ENCODE measurements around the gene SARS2. TPM values are rescaled to one million over a fixed set of nuclear protein-coding genes. Genes with fewer than 3 reads are reported as not detected.

The SARS2 gene
- total RNA-seq = 26.3 TPM

DNA sequence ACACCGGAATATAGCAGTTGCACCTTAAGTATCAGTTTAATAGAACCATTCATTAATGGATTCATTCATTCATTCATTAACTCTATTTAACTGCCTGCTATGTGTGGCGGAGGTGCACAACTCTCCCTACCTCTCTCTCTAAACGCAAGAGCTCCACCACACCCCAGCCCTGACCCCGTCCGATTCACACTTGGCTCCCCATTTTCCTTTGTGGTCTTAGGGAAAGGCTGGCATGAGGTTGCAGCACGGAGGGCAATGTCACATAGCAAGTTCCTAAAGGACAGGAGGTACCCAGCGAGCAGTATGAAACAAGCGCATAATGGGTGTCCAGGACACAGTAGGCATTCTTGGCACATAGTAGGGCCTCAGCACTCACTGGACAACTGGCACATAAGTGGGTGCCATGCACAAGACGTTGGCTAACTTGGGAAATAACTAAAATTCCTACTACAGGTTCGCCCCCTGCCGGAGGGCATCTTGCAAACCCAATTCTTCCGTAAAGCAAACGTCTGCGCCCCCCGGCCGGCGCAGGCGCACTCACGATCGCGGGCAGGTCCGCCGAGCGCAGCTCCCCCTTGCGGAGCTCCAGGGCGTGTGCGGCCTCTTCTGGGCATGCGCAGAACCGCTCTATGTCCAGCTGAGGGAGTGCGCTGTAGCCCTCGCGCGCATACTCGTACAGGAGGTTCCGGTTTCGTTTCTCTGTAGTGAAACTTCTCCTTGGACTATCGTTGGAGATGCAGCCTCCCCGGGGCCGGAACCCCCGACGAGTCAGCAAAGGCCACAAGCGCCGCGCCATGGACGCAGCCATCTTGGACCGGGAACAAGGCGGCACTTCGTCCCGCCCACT is at the start of gene SARS2:
TSS of gene SARS2 (minus strand) at position 835 of the 847 bp plus-strand sequence. CDS start at position 808, 27 bp downstream.
- Histone ChIP-seq H3K27me3 (no peaks in the 10 kb centered on the region), H3K4me1 (peaks cover 26% of the 10 kb centered on the region), H3K9me3 (no peaks in the 10 kb centered on the region), H3K4me3 (peak within 1 kb of the TSS; percentile 81 to 87), H3K36me3 (peaks cover 0 to 22% of the 10 kb centered on the region in 2 donors), H3K27ac (peak within 1 kb of the TSS; percentile 82)
- intact Hi-C loops (cut with DNase I) = loop anchor here (10.0 kb wide), 1 partner anchor 385 kb away; no protein-coding TSS in a partner anchor
- DNase-seq (ENCODE audit: extremely low spot score in 2 of 2) = peak in 1 of 2 donors; percentile 95
- TF ChIP-seq POLR2A (IDR thresholded peaks at IDR 0.05) (no peak), CTCF (IDR thresholded peaks at IDR 0.05) (peak; percentile 95 to 98 (median 97)), POLR2AphosphoS5 (IDR thresholded peaks at IDR 0.05; ENCODE audit: insufficient read depth in 1 of 2, low read depth in 1 of 2) (peak; percentile 86 to 94)

- Histone ChIP-seq H3K27ac (no peak overlapping the region), H3K9me3 (no peaks in the 10 kb centered on the region), H3K27me3 (no peaks in the 10 kb centered on the region), H3K36me3 (no peaks in the 10 kb centered on the region), H3K4me1 (peaks cover 13% of the 10 kb centered on the region), H3K4me3 (no peak overlapping the region)
- TF ChIP-seq POLR2A (IDR thresholded peaks at IDR 0.05) = no peak
- TF ChIP-seq CTCF (IDR thresholded peaks at IDR 0.05) = no peak
- no peak for TF ChIP-seq POLR2AphosphoS5 (IDR thresholded peaks at IDR 0.05; ENCODE audit: insufficient read depth in 1 of 2, low read depth in 1 of 2)
- intact Hi-C loops (cut with DNase I) = no loop called here
- no peak for DNase-seq (ENCODE audit: extremely low spot score in 2 of 2)
Measured at GRCh38 chr19:38979812-38980211, 49.2 kb upstream of the SARS2 start.

GRCh38 chr19:38978326-38978689 is 47.7 kb upstream of the SARS2 start:
- no peaks in the 10 kb centered on the region for H3K27me3 ChIP-seq
- intact Hi-C loops (cut with DNase I) = no loop called here
- H3K9me3 ChIP-seq = no peaks in the 10 kb centered on the region
- TF ChIP-seq CTCF (IDR thresholded peaks at IDR 0.05) = no peak
- no peak for TF ChIP-seq POLR2A (IDR thresholded peaks at IDR 0.05)
- TF ChIP-seq POLR2AphosphoS5 (IDR thresholded peaks at IDR 0.05; ENCODE audit: insufficient read depth in 1 of 2, low read depth in 1 of 2) = no peak
- H3K36me3 ChIP-seq = no peaks in the 10 kb centered on the region
- no peak overlapping the region for H3K27ac ChIP-seq
- DNase-seq (ENCODE audit: extremely low spot score in 2 of 2) = no peak
- H3K4me3 ChIP-seq = no peak overlapping the region
- peaks cover 28% of the 10 kb centered on the region for H3K4me1 ChIP-seq

DNA sequence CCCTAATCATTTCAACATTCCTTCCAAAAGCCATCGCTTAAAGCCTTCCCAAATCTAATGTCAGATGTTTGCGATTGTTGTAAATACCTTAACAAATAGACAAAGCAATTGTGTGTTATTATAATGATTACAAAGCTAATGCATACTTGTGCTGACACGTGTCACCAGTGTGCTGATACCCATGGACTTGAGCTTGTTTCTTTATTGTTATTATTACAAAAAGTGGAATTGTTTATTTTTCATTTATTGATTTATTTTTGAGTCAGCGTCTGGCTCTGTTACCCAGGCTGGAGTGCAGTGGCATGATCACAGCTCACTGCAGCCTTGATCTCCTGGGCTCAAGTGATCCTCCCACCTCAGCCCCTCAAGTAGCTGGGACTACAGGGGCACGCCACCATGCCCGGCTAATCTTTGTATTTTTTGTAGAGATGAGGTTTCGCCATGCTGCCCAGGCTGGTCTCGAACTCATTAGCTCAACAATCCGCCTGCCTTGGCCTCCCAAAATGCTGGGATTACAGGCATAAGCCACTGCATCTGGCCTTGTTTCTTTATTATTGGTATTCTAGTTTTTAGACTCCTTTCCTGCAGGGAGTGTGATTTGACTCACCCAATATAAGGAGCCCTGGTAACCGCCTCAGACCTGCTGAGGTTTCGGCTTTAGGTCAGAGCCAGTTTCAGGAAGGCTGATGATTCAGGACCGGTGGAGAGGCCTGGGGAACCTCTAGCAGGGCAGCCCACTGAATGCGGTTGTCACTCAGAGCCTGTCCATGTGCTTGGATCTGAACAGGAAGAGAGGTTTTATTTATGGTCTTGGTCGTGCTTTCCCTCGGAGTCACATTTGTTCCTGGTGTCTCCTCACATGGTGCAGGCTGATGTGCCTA is 47.1 kb upstream of the SARS2 start:
- TF ChIP-seq POLR2AphosphoS5 (IDR thresholded peaks at IDR 0.05; ENCODE audit: insufficient read depth in 1 of 2, low read depth in 1 of 2) = no peak
- Histone ChIP-seq H3K27me3 (no peaks in the 10 kb centered on the region), H3K9me3 (no peaks in the 10 kb centered on the region), H3K27ac (no peak overlapping the region), H3K36me3 (no peaks in the 10 kb centered on the region), H3K4me3 (no peak overlapping the region), H3K4me1 (peaks cover 34% of the 10 kb centered on the region)
- DNase-seq (ENCODE audit: extremely low spot score in 2 of 2) = no peak
- intact Hi-C loops (cut with DNase I) = no loop called here

- TF ChIP-seq CTCF (IDR thresholded peaks at IDR 0.05) = no peak
- TF ChIP-seq POLR2AphosphoS5 (IDR thresholded peaks at IDR 0.05; ENCODE audit: insufficient read depth in 1 of 2, low read depth in 1 of 2) = no peak
- TF ChIP-seq POLR2A (IDR thresholded peaks at IDR 0.05) = no peak
- intact Hi-C loops (cut with DNase I) = no loop called here
- Histone ChIP-seq H3K36me3 (no peaks in the 10 kb centered on the region), H3K4me3 (peak overlapping the region; percentile 52 to 64), H3K9me3 (no peaks in the 10 kb centered on the region), H3K27ac (peak overlapping the region; percentile 95), H3K4me1 (peaks cover 36% of the 10 kb centered on the region), H3K27me3 (no peaks in the 10 kb centered on the region)
- no peak for DNase-seq (ENCODE audit: extremely low spot score in 2 of 2)
Measured at GRCh38 chr19:38975861-38976271, 45.3 kb upstream of the SARS2 start.

Measured in vagina (tissue), 2 donors.